A549 (cell line): ENCODE results near the gene DHRS12. TPM values are rescaled to one million over a fixed set of nuclear protein-coding genes. Genes with fewer than 3 reads are reported as not detected.

Source experiments
- ATAC-seq, 2 experiments: fragments of 200-7000 bp in 1 of 2; fragments of >200 bp in 1 of 2; cut with Nextera tagmentation in 1 of 2; cut with Tn5 transposase in 1 of 2; 3 replicates each; pipeline versions ENCODE4 v1.8.0 to v1.9.1; 2018 to 2020; ENCODE audit warnings: mild to moderate bottlenecking in 1 of 2, moderate library complexity in 1 of 2
- CTCF ChIA-PET: fragments of 300-600 bp; sonication (Branson Sonifier 250); formaldehyde crosslinking; extraction: SDS; loops from one replicate; lab custom pipeline; 2021; ENCODE audit warnings: antibody characterized with exemption, inconsistent platforms; lab: Yijun Ruan, JAX
- POLR2A ChIA-PET: fragments of 350-600 bp; formaldehyde crosslinking; extraction: SDS; loops from one replicate; lab custom pipeline; 2021; ENCODE audit warnings: antibody characterized with exemption, inconsistent platforms; lab: Yijun Ruan, JAX
- DNase-seq, 2 experiments: peaks; one replicate each; pipeline versions ENCODE4 v3.0.0 to v3.0.0-alpha.2; 2011 to 2016; ENCODE audit warnings: low read depth in 1 of 2, low spot score in 1 of 2
- FAIRE-seq: peaks from 2 replicates; lab custom pipeline; 2011; peaks lifted over from hg19 to GRCh38; lab: Jason Lieb, UNC
- H3K27ac ChIP-seq, 2 experiments: fragments of >200 bp; sonication (Bioruptor Twin); formaldehyde crosslinking; 3 replicates each; pipeline ENCODE4 v1.5.1; 2016 to 2017
- H3K4me1 ChIP-seq: fragments of >200 bp; sonication (Bioruptor Twin); formaldehyde crosslinking; 3 replicates; pipeline ENCODE4 v1.6.1; 2016
- H3K4me2 ChIP-seq: fragments of >200 bp; sonication (Bioruptor Twin); formaldehyde crosslinking; 3 replicates; pipeline ENCODE4 v1.6.1; 2016
- H3K4me3 ChIP-seq: fragments of >200 bp; sonication (Bioruptor Twin); formaldehyde crosslinking; 3 replicates; pipeline ENCODE4 v1.5.1; 2016
- H3K9me3 ChIP-seq: fragments of >200 bp; sonication (Bioruptor Twin); formaldehyde crosslinking; 3 replicates; pipeline ENCODE4 v1.6.1; 2016
- ATOH8 ChIP-seq: fragments of 250-450 bp; sonication (Bioruptor Pico); IDR thresholded peaks from 2 replicates; pipeline ENCODE4 v1.5.0; 2020; ENCODE audit warnings: low read depth, mild to moderate bottlenecking, moderate library complexity
- BHLHE40 ChIP-seq: IDR thresholded peaks from 2 replicates; pipeline ENCODE4 v1.6.1; 2012; ENCODE audit warnings: low read depth, low read length, inconsistent platforms
- CHD2 ChIP-seq: fragments of 150-350 bp; IDR thresholded peaks from 2 replicates; pipeline ENCODE4 v1.6.1; 2014; ENCODE audit warnings: low read length; ENCODE audit not compliant: partially characterized antibody
- E2F6 ChIP-seq: IDR thresholded peaks from 2 replicates; pipeline ENCODE4 v1.6.1; 2012; ENCODE audit warnings: low read depth, borderline replicate concordance
- EHF ChIP-seq: fragments of 250-450 bp; sonication (Bioruptor Pico); IDR thresholded peaks from 2 replicates; pipeline ENCODE4 v1.5.0; 2020; ENCODE audit warnings: mild to moderate bottlenecking
- EHMT2 ChIP-seq: fragments of 200-600 bp; sonication (generic); IDR thresholded peaks from 2 replicates; pipeline ENCODE4 v1.6.1; 2016; ENCODE audit warnings: antibody characterized with exemption, low read depth, mild to moderate bottlenecking, moderate library complexity
- ESRRA ChIP-seq: fragments of 150-350 bp; IDR thresholded peaks from 2 replicates; pipeline ENCODE4 v1.6.1; 2014; ENCODE audit warnings: mild to moderate bottlenecking, low read length, borderline replicate concordance
- FOSL2 ChIP-seq, 2 experiments: fragments of 450-650 bp in 1 of 2; fragments of >200 bp in 1 of 2; sonication (Bioruptor Twin) in 1 of 2; formaldehyde crosslinking; IDR thresholded peaks; 2 replicates each; pipeline versions ENCODE4 v1.5.0 to v1.6.1; 2016 to 2020; ENCODE audit warnings: mild to moderate bottlenecking in 1 of 2, moderate library complexity in 1 of 2
- FOXS1 ChIP-seq: fragments of 250-450 bp; sonication (Bioruptor Pico); IDR thresholded peaks from 2 replicates; pipeline ENCODE4 v1.5.0; 2020; ENCODE audit warnings: mild to moderate bottlenecking, moderate library complexity
- HMGXB4 ChIP-seq: fragments of 250-450 bp; sonication (Bioruptor Pico); IDR thresholded peaks from 2 replicates; pipeline ENCODE4 v1.5.0; 2021; ENCODE audit warnings: mild to moderate bottlenecking, moderate library complexity, borderline replicate concordance
- HOXA7 ChIP-seq: fragments of 250-450 bp; sonication (Bioruptor Pico); IDR thresholded peaks from 2 replicates; pipeline ENCODE4 v1.5.0; 2020; ENCODE audit warnings: mild to moderate bottlenecking, moderate library complexity
- JUN ChIP-seq, 2 experiments: fragments of >200 bp; sonication (Bioruptor Twin); formaldehyde crosslinking; IDR thresholded peaks; 2 replicates in 1 of 2; 3 replicates in 1 of 2; pipeline ENCODE4 v1.6.1; 2016 to 2017
- KDM5A ChIP-seq: fragments of 200-600 bp; sonication (generic); IDR thresholded peaks from 2 replicates; pipeline ENCODE4 v1.6.1; 2016; ENCODE audit warnings: antibody characterized with exemption, mild to moderate bottlenecking
- MAZ ChIP-seq: fragments of 150-350 bp; IDR thresholded peaks from 2 replicates; pipeline ENCODE4 v1.6.1; 2014; ENCODE audit warnings: antibody characterized with exemption, low read depth, low read length, borderline replicate concordance
- MYC ChIP-seq: IDR thresholded peaks from 2 replicates; pipeline ENCODE4 v1.6.1; 2012; ENCODE audit warnings: mild to moderate bottlenecking, inconsistent platforms, low read length, improper control_type of control experiment, borderline replicate concordance
- NFE2L2 ChIP-seq: fragments of 150-350 bp; conservative IDR thresholded peaks from 2 replicates; pipeline ENCODE4 v1.6.1; 2014; ENCODE audit warnings: low read length
- NR3C1 ChIP-seq: fragments of >200 bp; sonication (Bioruptor Twin); formaldehyde crosslinking; IDR thresholded peaks from 3 replicates; pipeline ENCODE4 v1.6.1; 2017
- PBX3 ChIP-seq: IDR thresholded peaks from 2 replicates; pipeline ENCODE4 v1.6.1; 2012
- RAD21 ChIP-seq, 2 experiments: fragments of >200 bp in 1 of 2; sonication (Bioruptor Twin) in 1 of 2; formaldehyde crosslinking in 1 of 2; IDR thresholded peaks in 1 of 2; conservative IDR thresholded peaks in 1 of 2; 2 replicates in 1 of 2; 3 replicates in 1 of 2; pipeline ENCODE4 v1.6.1; 2012 to 2018; ENCODE audit warnings: inconsistent platforms in 1 of 2
- RARB ChIP-seq: fragments of 250-450 bp; sonication (Bioruptor Pico); IDR thresholded peaks from 2 replicates; pipeline ENCODE4 v1.8.0; 2021; ENCODE audit warnings: mild to moderate bottlenecking, moderate library complexity
- RCOR1 ChIP-seq: fragments of 150-350 bp; IDR thresholded peaks from 2 replicates; pipeline ENCODE4 v1.6.1; 2014; ENCODE audit warnings: antibody characterized with exemption, low read length, low read depth
- REST ChIP-seq: fragments of 200-600 bp; sonication (generic); IDR thresholded peaks from 2 replicates; pipeline ENCODE4 v1.6.1; 2016; ENCODE audit warnings: antibody characterized with exemption, mild to moderate bottlenecking, moderate library complexity
- SREBF2 ChIP-seq: fragments of 450-650 bp; IDR thresholded peaks from 2 replicates; pipeline ENCODE4 v1.6.1; 2014; ENCODE audit warnings: mild to moderate bottlenecking, moderate library complexity
- TFCP2L1 ChIP-seq: fragments of 250-450 bp; sonication (Bioruptor Pico); IDR thresholded peaks from 2 replicates; pipeline ENCODE4 v1.5.0; 2021; ENCODE audit warnings: mild to moderate bottlenecking
- ZNF302 ChIP-seq: fragments of 250-450 bp; sonication (Bioruptor Pico); IDR thresholded peaks from 2 replicates; pipeline ENCODE4 v1.9.0; 2021; ENCODE audit warnings: inconsistent platforms, mild to moderate bottlenecking, moderate library complexity
- WGBS: methylation state at CpG from one replicate; pipeline ENCODE4 v1.1.6; 2017; ENCODE audit errors: missing lambda C conversion rate; 5-methylcytosine and 5-hydroxymethylcytosine counted together
- polyA plus RNA-seq, 4 experiments: library from polyadenylated mRNA; depleted of rRNA in 3 of 4; stranded (reverse); fragments of >200 nt; fragmentation: RNase III in 1 of 4; extraction: RNeasy Plus Mini Kit Qiagen cat#74134 plus additional on column Dnase treatment in 1 of 4; gene quantifications; 2 replicates in 3 of 4; 3 replicates in 1 of 4; pipeline ENCODE4 v1.2.3, GENCODE V29; 2011 to 2017

Gene DHRS12
- polyA plus RNA-seq, 2 of the 4 experiments (the other 2 are of a cell fraction), result 4.2 to 7.5 TPM

GRCh38 chr13:51738226-51738905 is 65.6 kb downstream of the DHRS12 start (continued):
- TF ChIP-seq HMGXB4 (CRISPR knock-in tag) (no peak), SREBF2 (no peak), KDM5A (no peak)

GRCh38 chr13:51737609-51738008 is 66.4 kb downstream of the DHRS12 start:
- ChIA-PET CTCF (no interaction called here), POLR2A (no interaction called here)
- Histone ChIP-seq H3K4me3 (no peak overlapping the region), H3K4me2 (no peak overlapping the region), H3K4me1 (peaks cover 7% of the 10 kb centered on the region; the same call in 2 of the 3 replicates), H3K9me3 (no peaks in the 10 kb centered on the region), H3K27ac (no peak overlapping the region)
- ATAC-seq (no peak), DNase-seq (no peak)
- 93% methylated on average over 3 of the region's 3 CpGs for WGBS
- TF ChIP-seq NFE2L2, result no peak
- no peak for TF ChIP-seq JUN (IDR thresholded peaks at IDR 0.05)
- no peak for TF ChIP-seq RCOR1
- TF ChIP-seq PBX3, result no peak
- no peak for TF ChIP-seq MYC
- no peak for TF ChIP-seq ESRRA
- no peak for TF ChIP-seq NR3C1
- TF ChIP-seq RAD21 (conservative IDR thresholded peaks at IDR 0.05 in 1 of 2, IDR thresholded peaks at IDR 0.05 in 1 of 2), result no peak
- no peak for TF ChIP-seq MAZ
- TF ChIP-seq RARB, result no peak
- TF ChIP-seq EHMT2, result no peak
- TF ChIP-seq FOXS1 (CRISPR knock-in tag), result no peak
- no peak for TF ChIP-seq FOSL2 (IDR thresholded peaks at IDR 0.05)
- TF ChIP-seq FOSL2 (CRISPR knock-in tag; IDR thresholded peaks at IDR 0.05), result no peak
- TF ChIP-seq ZNF302 (CRISPR knock-in tag), result no peak
- TF ChIP-seq E2F6, result no peak
- TF ChIP-seq, all 56 proteins: peak for 0
- FAIRE-seq, result no peak

GRCh38 chr13:51734786-51735185 is 69.2 kb downstream of the DHRS12 start:
- DNase-seq (no peak), ATAC-seq (no peak), FAIRE-seq (no peak)
- Histone ChIP-seq H3K4me3 (no peak overlapping the region), H3K9me3 (no peaks in the 10 kb centered on the region), H3K27ac (no peak overlapping the region), H3K4me1 (peaks cover 27% of the 10 kb centered on the region), H3K4me2 (no peak overlapping the region)
- POLR2A ChIA-PET, result no interaction called here
- CTCF ChIA-PET, result no interaction called here
- 95% methylated on average over 2 of the region's 2 CpGs for WGBS
- TF ChIP-seq PBX3, result no peak
- no peak for TF ChIP-seq REST
- TF ChIP-seq SREBF2, result no peak
- no peak for TF ChIP-seq BHLHE40
- no peak for TF ChIP-seq CHD2
- no peak for TF ChIP-seq EHF (CRISPR knock-in tag)
- no peak for TF ChIP-seq RAD21 (conservative IDR thresholded peaks at IDR 0.05 in 1 of 2, IDR thresholded peaks at IDR 0.05 in 1 of 2)
- TF ChIP-seq MAZ, result no peak
- TF ChIP-seq TFCP2L1 (CRISPR knock-in tag), result no peak
- no peak for TF ChIP-seq ESRRA
- no peak for TF ChIP-seq MYC
- TF ChIP-seq ATOH8, result no peak
- no peak for TF ChIP-seq HOXA7 (CRISPR knock-in tag)
